MM.1S (cell line): ENCODE results near the gene SPDYE4.

ENCODE experiments used
- DNase-seq: peaks from one replicate; pipeline ENCODE4 v3.0.0-alpha.2; 2015
- H2AFZ ChIP-seq: fragments of 300-600 bp; sonication (generic); 2 replicates; pipeline ENCODE4 v1.6.0; 2016; ENCODE audit warnings: antibody characterized with exemption, low read length
- H3F3A ChIP-seq: fragments of 300-600 bp; sonication (generic); 2 replicates; pipeline ENCODE4 v1.6.1; 2016; ENCODE audit warnings: mild to moderate bottlenecking, antibody characterized with exemption, low read length, moderate library complexity, mixed read lengths; ENCODE audit not compliant: insufficient read depth
- H3K27ac ChIP-seq: fragments of 300-600 bp; sonication (generic); 2 replicates; pipeline ENCODE4 v1.5.1; 2016; ENCODE audit warnings: mild to moderate bottlenecking, low read length
- H3K27me3 ChIP-seq: fragments of 300-600 bp; sonication (generic); replicated peaks from 2 replicates; pipeline ENCODE4 v1.6.0; 2016; ENCODE audit warnings: low read length; ENCODE audit not compliant: insufficient read depth
- H3K36me3 ChIP-seq: fragments of 300-600 bp; sonication (generic); replicated peaks from 2 replicates; pipeline ENCODE4 v1.6.1; 2016; ENCODE audit warnings: mild to moderate bottlenecking, low read length, mixed read lengths; ENCODE audit not compliant: insufficient read depth
- H3K4me1 ChIP-seq: fragments of 300-600 bp; sonication (generic); 2 replicates; pipeline ENCODE4 v1.6.1; 2016; ENCODE audit warnings: low read length, mixed read lengths
- H3K4me2 ChIP-seq: fragments of 300-600 bp; sonication (generic); 2 replicates; pipeline ENCODE4 v1.6.0; 2016; ENCODE audit warnings: low read depth, low read length
- H3K4me3 ChIP-seq: fragments of 300-600 bp; sonication (generic); 2 replicates; pipeline ENCODE4 v1.5.1; 2016; ENCODE audit warnings: low read length, mixed read lengths
- H3K79me2 ChIP-seq: fragments of 300-600 bp; sonication (generic); 2 replicates; pipeline ENCODE4 v1.6.1; 2016; ENCODE audit warnings: mixed run types, low read length, mixed read lengths
- H3K9ac ChIP-seq: fragments of 300-600 bp; sonication (generic); 2 replicates; pipeline ENCODE4 v1.6.1; 2016; ENCODE audit warnings: low read length, mixed read lengths
- H3K9me2 ChIP-seq: fragments of 300-600 bp; sonication (generic); replicated peaks from 2 replicates; pipeline ENCODE4 v1.6.1; 2016; ENCODE audit warnings: mild to moderate bottlenecking, low read length, mixed read lengths; ENCODE audit not compliant: insufficient read depth
- H3K9me3 ChIP-seq: fragments of 300-600 bp; sonication (generic); replicated peaks from 2 replicates; pipeline ENCODE4 v1.6.1; 2016; ENCODE audit warnings: mild to moderate bottlenecking, low read length, mixed read lengths; ENCODE audit not compliant: insufficient read depth
- H4K20me1 ChIP-seq: fragments of 300-600 bp; sonication (generic); 2 replicates; pipeline ENCODE4 v1.6.1; 2016; ENCODE audit warnings: mild to moderate bottlenecking, low read length, moderate library complexity, mixed read lengths; ENCODE audit not compliant: insufficient read depth
- CTCF ChIP-seq: fragments of 300-600 bp; sonication (generic); IDR thresholded peaks from 2 replicates; pipeline ENCODE4 v1.5.1; 2016; ENCODE audit warnings: antibody characterized with exemption, low read length, mixed read lengths
- EZH2 ChIP-seq: fragments of 300-600 bp; sonication (generic); optimal IDR thresholded peaks from 2 replicates; pipeline ENCODE3; 2017; ENCODE audit warnings: low read depth, mild to moderate bottlenecking, antibody characterized with exemption, low read length, mixed read lengths
- EZH2phosphoT487 ChIP-seq: fragments of 300-600 bp; sonication (generic); IDR thresholded peaks from 2 replicates; pipeline ENCODE4 v1.6.1; 2018; ENCODE audit warnings: antibody characterized with exemption, low read length

SPDYE4 gene

GRCh38 chr17:8734876-8735275 is 23.5 kb downstream of the SPDYE4 start:
- Histone ChIP-seq H3K36me3 (no peaks in the 10 kb centered on the region), H3K27me3 (no peaks in the 10 kb centered on the region), H3K9me2 (no peaks in the 10 kb centered on the region), H3K4me1 (peaks cover 6% of the 10 kb centered on the region), H3K9me3 (no peaks in the 10 kb centered on the region), H2AFZ (no peak overlapping the region), H3K4me2 (no peak overlapping the region), H3K9ac (no peak overlapping the region), H4K20me1 (no peaks in the 10 kb centered on the region), H3K4me3 (no peak overlapping the region), H3K79me2 (no peaks in the 10 kb centered on the region), H3K27ac (no peak overlapping the region), H3F3A (no peaks in the 10 kb centered on the region)
- no peak for DNase-seq
- no peak for TF ChIP-seq CTCF
- no peak for TF ChIP-seq EZH2phosphoT487
- no peak for TF ChIP-seq EZH2

- Histone ChIP-seq H3K27me3 (no peaks in the 10 kb centered on the region), H3K9ac (no peak overlapping the region), H3K4me3 (peak overlapping the region; percentile 18; the same call in 1 of the 2 replicates), H3K4me2 (peak overlapping the region; percentile 57), H3K79me2 (no peaks in the 10 kb centered on the region), H3K9me3 (no peaks in the 10 kb centered on the region), H3K4me1 (peaks cover 6% of the 10 kb centered on the region), H4K20me1 (no peaks in the 10 kb centered on the region), H3K36me3 (no peaks in the 10 kb centered on the region), H3F3A (no peaks in the 10 kb centered on the region), H2AFZ (peak overlapping the region; percentile 18; the same call in 1 of the 2 replicates), H3K9me2 (no peaks in the 10 kb centered on the region), H3K27ac (peak overlapping the region; percentile 27; the same call in 1 of the 2 replicates)
- peak; percentile 52 for DNase-seq
- no peak for TF ChIP-seq CTCF
- TF ChIP-seq EZH2 = no peak
- TF ChIP-seq EZH2phosphoT487 = no peak
Measured at GRCh38 chr17:8732406-8733085, 25.8 kb downstream of the SPDYE4 start.

- Histone ChIP-seq H3K79me2 (no peaks in the 10 kb centered on the region), H3K4me2 (no peak overlapping the region), H3K27me3 (no peaks in the 10 kb centered on the region), H3K9ac (no peak overlapping the region), H2AFZ (no peak overlapping the region), H3K27ac (no peak overlapping the region), H3K9me3 (no peaks in the 10 kb centered on the region), H3K4me3 (no peak overlapping the region), H3K36me3 (no peaks in the 10 kb centered on the region), H3K9me2 (no peaks in the 10 kb centered on the region), H3K4me1 (peaks cover 6% of the 10 kb centered on the region), H4K20me1 (no peaks in the 10 kb centered on the region), H3F3A (no peaks in the 10 kb centered on the region)
- DNase-seq = no peak
- no peak for TF ChIP-seq EZH2
- no peak for TF ChIP-seq EZH2phosphoT487
- TF ChIP-seq CTCF = no peak
Measured at GRCh38 chr17:8729860-8730259, 28.5 kb downstream of the SPDYE4 start.
